ENCODE measurements around the gene SORCS3. TPM values are rescaled to one million over a fixed set of nuclear protein-coding genes. Genes with fewer than 3 reads are reported as not detected.

Gene SORCS3
- polyA plus RNA-seq, 1 donor (not counting 4 experiments of a cell fraction or from before 2014, with no cell fraction given) = not detected

DNA sequence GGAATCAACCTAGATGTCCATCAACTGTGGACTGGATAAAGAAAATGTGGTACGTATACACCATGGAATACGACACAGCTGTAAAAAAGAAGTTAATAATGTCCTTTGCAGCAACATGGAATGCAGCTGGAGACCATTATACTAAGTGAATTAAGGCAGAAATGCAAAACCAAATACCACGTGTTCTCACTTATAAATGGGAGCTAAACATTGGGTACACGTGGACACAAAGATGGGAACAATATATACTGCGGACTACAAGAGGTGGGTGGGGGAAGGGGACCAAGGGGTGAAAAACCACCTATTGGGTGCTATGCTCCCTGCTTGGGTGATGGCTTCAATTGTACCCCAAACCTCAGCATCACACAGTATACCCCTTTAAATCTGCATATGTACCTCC, 385.5 kb downstream of the SORCS3 start:
- dilution Hi-C loops (cut with MboI; ENCODE audit: extremely low pct_ligation_motif_present, low sequenced_read_pairs) = no loop called here
- Histone ChIP-seq H3K4me2 (ENCODE audit: control insufficient read depth, extremely low read depth, insufficient read depth, low read depth, low read length) (no peak overlapping the region), H3K27ac (ENCODE audit: control insufficient read depth, insufficient read depth, low read length) (no peak overlapping the region), H3K9ac (ENCODE audit: control insufficient read depth, extremely low read depth, insufficient read depth, low read length) (no peak overlapping the region), H3K27me3 (ENCODE audit: control insufficient read depth, extremely low read depth, insufficient read depth, low read length) (no peaks in the 10 kb centered on the region), H3K4me3 (ENCODE audit: control insufficient read depth in 2 of 3, extremely low read depth in 1 of 3, insufficient read depth in 2 of 3, low read depth in 1 of 3, low read length in 3 of 3) (no peak overlapping the region), H3K79me2 (ENCODE audit: control insufficient read depth, insufficient read depth, low read length) (no peaks in the 10 kb centered on the region), H3K9me1 (ENCODE audit: control insufficient read depth, extremely low read depth, insufficient read depth, low read length) (no peaks in the 10 kb centered on the region), H3K36me3 (ENCODE audit: control insufficient read depth in 2 of 2, extremely low read depth in 1 of 2, insufficient read depth in 2 of 2, low read length in 2 of 2) (no peaks in the 10 kb centered on the region), H3K4me1 (ENCODE audit: control insufficient read depth, extremely low read depth, insufficient read depth, low read length) (no peaks in the 10 kb centered on the region), H2AFZ (ENCODE audit: control insufficient read depth, low read length) (no peak overlapping the region), H4K20me1 (ENCODE audit: control insufficient read depth, extremely low read depth, insufficient read depth, low read length) (no peaks in the 10 kb centered on the region), H3K9me3 (ENCODE audit: control insufficient read depth, low read depth, low read length) (no peaks in the 10 kb centered on the region)
- TF ChIP-seq EZH2 (IDR thresholded peaks at IDR 0.05; ENCODE audit: low read length) = no peak
- TF ChIP-seq, protein P1, sequence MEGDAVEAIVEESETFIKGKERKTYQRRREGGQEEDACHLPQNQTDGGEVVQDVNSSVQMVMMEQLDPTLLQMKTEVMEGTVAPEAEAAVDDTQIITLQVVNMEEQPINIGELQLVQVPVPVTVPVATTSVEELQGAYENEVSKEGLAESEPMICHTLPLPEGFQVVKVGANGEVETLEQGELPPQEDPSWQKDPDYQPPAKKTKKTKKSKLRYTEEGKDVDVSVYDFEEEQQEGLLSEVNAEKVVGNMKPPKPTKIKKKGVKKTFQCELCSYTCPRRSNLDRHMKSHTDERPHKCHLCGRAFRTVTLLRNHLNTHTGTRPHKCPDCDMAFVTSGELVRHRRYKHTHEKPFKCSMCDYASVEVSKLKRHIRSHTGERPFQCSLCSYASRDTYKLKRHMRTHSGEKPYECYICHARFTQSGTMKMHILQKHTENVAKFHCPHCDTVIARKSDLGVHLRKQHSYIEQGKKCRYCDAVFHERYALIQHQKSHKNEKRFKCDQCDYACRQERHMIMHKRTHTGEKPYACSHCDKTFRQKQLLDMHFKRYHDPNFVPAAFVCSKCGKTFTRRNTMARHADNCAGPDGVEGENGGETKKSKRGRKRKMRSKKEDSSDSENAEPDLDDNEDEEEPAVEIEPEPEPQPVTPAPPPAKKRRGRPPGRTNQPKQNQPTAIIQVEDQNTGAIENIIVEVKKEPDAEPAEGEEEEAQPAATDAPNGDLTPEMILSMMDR (optimal IDR thresholded peaks at IDR 0.05 in 1 of 3, IDR thresholded peaks at IDR 0.05 in 1 of 3, conservative IDR thresholded peaks at IDR 0.05 in 1 of 3; ENCODE audit: extremely low read depth in 1 of 3, insufficient read depth in 2 of 3, low read length in 3 of 3) = no peak
- DNase-seq (ENCODE audit: low read depth, low spot score) = no peak
- no peak for FAIRE-seq

DNA sequence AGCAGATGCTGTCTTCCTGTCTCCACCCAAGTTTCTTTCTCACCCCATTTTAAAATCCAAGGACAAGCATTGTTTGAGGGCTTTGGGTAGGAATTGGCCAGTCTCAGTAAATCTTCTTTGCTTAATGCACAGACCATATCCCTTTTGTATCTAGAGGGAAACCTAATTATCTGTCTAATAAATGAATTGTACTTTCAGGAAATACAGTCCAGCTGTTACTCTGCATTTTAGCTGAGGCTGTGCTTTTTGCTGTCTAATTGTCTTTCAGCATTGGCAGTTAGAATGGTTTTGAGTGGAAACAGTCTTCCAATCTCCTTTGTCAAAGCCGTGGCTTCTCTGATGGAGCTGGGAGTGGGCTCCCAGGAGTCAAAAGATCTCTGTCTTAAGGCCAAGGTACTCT, 388.2 kb downstream of the SORCS3 start:
- no peak overlapping the region for H3K27ac ChIP-seq (ENCODE audit: control insufficient read depth, insufficient read depth, low read length)
- no peak overlapping the region for H3K4me3 ChIP-seq (ENCODE audit: control insufficient read depth in 2 of 3, extremely low read depth in 1 of 3, insufficient read depth in 2 of 3, low read depth in 1 of 3, low read length in 3 of 3)
- no peaks in the 10 kb centered on the region for H3K9me3 ChIP-seq (ENCODE audit: control insufficient read depth, low read depth, low read length)
- dilution Hi-C loops (cut with MboI; ENCODE audit: extremely low pct_ligation_motif_present, low sequenced_read_pairs) = no loop called here
- no peaks in the 10 kb centered on the region for H3K4me1 ChIP-seq (ENCODE audit: control insufficient read depth, extremely low read depth, insufficient read depth, low read length)
- no peak overlapping the region for H3K9ac ChIP-seq (ENCODE audit: control insufficient read depth, extremely low read depth, insufficient read depth, low read length)
- FAIRE-seq = no peak
- H3K79me2 ChIP-seq (ENCODE audit: control insufficient read depth, insufficient read depth, low read length) = no peaks in the 10 kb centered on the region
- no peaks in the 10 kb centered on the region for H4K20me1 ChIP-seq (ENCODE audit: control insufficient read depth, extremely low read depth, insufficient read depth, low read length)
- H3K27me3 ChIP-seq (ENCODE audit: control insufficient read depth, extremely low read depth, insufficient read depth, low read length) = no peaks in the 10 kb centered on the region
- TF ChIP-seq, protein P1 (optimal IDR thresholded peaks at IDR 0.05 in 1 of 3, IDR thresholded peaks at IDR 0.05 in 1 of 3, conservative IDR thresholded peaks at IDR 0.05 in 1 of 3; ENCODE audit: extremely low read depth in 1 of 3, insufficient read depth in 2 of 3, low read length in 3 of 3) = no peak
- no peak for TF ChIP-seq EZH2 (IDR thresholded peaks at IDR 0.05; ENCODE audit: low read length)
- no peak overlapping the region for H3K4me2 ChIP-seq (ENCODE audit: control insufficient read depth, extremely low read depth, insufficient read depth, low read depth, low read length)
- H3K9me1 ChIP-seq (ENCODE audit: control insufficient read depth, extremely low read depth, insufficient read depth, low read length) = no peaks in the 10 kb centered on the region
- H2AFZ ChIP-seq (ENCODE audit: control insufficient read depth, low read length) = no peak overlapping the region
- H3K36me3 ChIP-seq (ENCODE audit: control insufficient read depth in 2 of 2, extremely low read depth in 1 of 2, insufficient read depth in 2 of 2, low read length in 2 of 2) = no peaks in the 10 kb centered on the region
- DNase-seq (ENCODE audit: low read depth, low spot score) = no peak
